Ishikawa (cell line): ENCODE data around the gene TNNI3.

Source experiments
- CEBPB ChIP-seq: IDR thresholded peaks from 2 replicates; pipeline ENCODE4 v1.6.1; 2012
- CREB1 ChIP-seq: IDR thresholded peaks from 2 replicates; pipeline ENCODE4 v1.6.1; 2012; ENCODE audit warnings: low read depth
- EGR1 ChIP-seq: IDR thresholded peaks from 2 replicates; pipeline ENCODE4 v1.6.1; 2012
- EP300 ChIP-seq: IDR thresholded peaks from 2 replicates; pipeline ENCODE4 v1.6.1; 2012; ENCODE audit warnings: borderline replicate concordance
- FOXM1 ChIP-seq: IDR thresholded peaks from 2 replicates; pipeline ENCODE4 v1.6.1; 2012; ENCODE audit warnings: low read depth, borderline replicate concordance
- MAX ChIP-seq: IDR thresholded peaks from 2 replicates; pipeline ENCODE4 v1.6.1; 2012
- NFIC ChIP-seq: IDR thresholded peaks from 2 replicates; pipeline ENCODE4 v1.6.1; 2012
- RAD21 ChIP-seq: IDR thresholded peaks from 2 replicates; pipeline ENCODE4 v1.6.1; 2012; ENCODE audit warnings: low read depth
- REST ChIP-seq: IDR thresholded peaks from 2 replicates; pipeline ENCODE4 v1.6.1; 2012; ENCODE audit warnings: low read depth, mild to moderate bottlenecking
- TAF1 ChIP-seq: IDR thresholded peaks from 2 replicates; pipeline ENCODE4 v1.6.1; 2012; ENCODE audit warnings: low read depth, mild to moderate bottlenecking
- TCF12 ChIP-seq: IDR thresholded peaks from 2 replicates; pipeline ENCODE4 v1.6.1; 2012; ENCODE audit warnings: low read depth
- TEAD4 ChIP-seq: IDR thresholded peaks from 2 replicates; pipeline ENCODE4 v1.6.1; 2012
- YY1 ChIP-seq: IDR thresholded peaks from 2 replicates; pipeline ENCODE4 v1.6.1; 2012; ENCODE audit warnings: low read depth
- ZBTB7A ChIP-seq: IDR thresholded peaks from 2 replicates; pipeline ENCODE4 v1.6.1; 2012; ENCODE audit warnings: low read depth
- TF ChIP-seq, protein P1 (sequence below): IDR thresholded peaks from 2 replicates; pipeline ENCODE4 v1.6.1; 2012

TNNI3 gene

DNA sequence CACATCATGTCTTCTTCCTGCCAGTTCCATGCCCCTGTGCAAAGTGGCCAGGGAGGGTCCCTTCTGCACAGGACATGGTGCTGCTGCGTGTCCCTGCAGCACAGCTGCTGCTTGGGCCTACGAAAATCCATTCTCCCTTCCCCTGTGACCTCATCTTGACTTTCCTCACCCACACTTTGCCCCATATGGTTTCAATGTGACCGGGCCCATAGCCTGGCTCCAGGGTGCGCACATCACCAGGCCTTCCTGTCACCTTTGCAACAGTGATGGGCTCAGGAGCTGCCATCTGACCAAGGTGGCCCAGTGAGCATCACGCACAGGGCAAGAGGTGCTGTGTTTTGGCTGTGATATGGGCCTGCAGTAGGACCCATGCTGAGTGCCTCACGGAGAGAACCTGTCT is 50.9 kb downstream of the TNNI3 start:
- TF ChIP-seq YY1 (no peak), TEAD4 (no peak), TAF1 (no peak), EP300 (no peak), EGR1 (no peak), RAD21 (no peak), ZBTB7A (no peak), FOXM1 (no peak), NFIC (no peak), MAX (no peak), TCF12 (no peak), REST (no peak), CREB1 (no peak)
- TF ChIP-seq, protein P1, sequence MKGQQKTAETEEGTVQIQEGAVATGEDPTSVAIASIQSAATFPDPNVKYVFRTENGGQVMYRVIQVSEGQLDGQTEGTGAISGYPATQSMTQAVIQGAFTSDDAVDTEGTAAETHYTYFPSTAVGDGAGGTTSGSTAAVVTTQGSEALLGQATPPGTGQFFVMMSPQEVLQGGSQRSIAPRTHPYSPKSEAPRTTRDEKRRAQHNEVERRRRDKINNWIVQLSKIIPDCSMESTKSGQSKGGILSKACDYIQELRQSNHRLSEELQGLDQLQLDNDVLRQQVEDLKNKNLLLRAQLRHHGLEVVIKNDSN, result no peak

GRCh38 chr19:55105237-55105636 is 52.3 kb downstream of the TNNI3 start:
- TF ChIP-seq ZBTB7A, result no peak
- no peak for TF ChIP-seq REST
- TF ChIP-seq CEBPB, result no peak
- TF ChIP-seq EGR1, result no peak
- no peak for TF ChIP-seq TAF1
- no peak for TF ChIP-seq TCF12
- no peak for TF ChIP-seq TEAD4
- no peak for TF ChIP-seq NFIC
- no peak for TF ChIP-seq MAX
- TF ChIP-seq FOXM1, result no peak
- no peak for TF ChIP-seq EP300
- TF ChIP-seq CREB1, result no peak
- TF ChIP-seq, protein P1, result no peak
- TF ChIP-seq YY1, result no peak
- TF ChIP-seq RAD21, result no peak

DNA sequence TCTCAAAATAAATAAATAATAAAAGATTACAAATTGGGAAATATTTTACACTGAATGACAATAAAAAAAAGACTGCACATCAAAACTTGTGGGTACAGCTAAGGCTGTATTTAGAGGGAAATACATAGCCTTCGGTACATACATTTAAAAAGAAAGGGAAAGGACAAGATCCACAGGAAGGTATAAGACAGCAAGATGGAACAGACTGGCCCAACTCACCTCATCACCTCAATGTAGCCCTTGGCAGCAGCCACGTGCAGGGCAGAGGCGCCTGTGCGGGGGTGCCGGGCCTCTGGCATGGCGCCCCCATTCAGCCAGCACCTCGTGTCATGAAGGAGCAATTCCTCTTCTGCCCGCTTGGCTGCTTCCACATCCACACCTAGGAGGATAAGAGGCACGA is 54.3 kb downstream of the TNNI3 start:
- no peak for TF ChIP-seq TEAD4
- TF ChIP-seq EP300, result no peak
- no peak for TF ChIP-seq YY1
